Limb (tissue), 2 donors: Measurements from ENCODE around the gene PCSK7.

ENCODE experiments used
- DNase-seq, 2 donors: peaks; one replicate each; pipeline ENCODE4 v3.0.0-alpha.2; 2016; ENCODE audit errors: extremely low spot score in 2 of 2

Gene PCSK7

DNA sequence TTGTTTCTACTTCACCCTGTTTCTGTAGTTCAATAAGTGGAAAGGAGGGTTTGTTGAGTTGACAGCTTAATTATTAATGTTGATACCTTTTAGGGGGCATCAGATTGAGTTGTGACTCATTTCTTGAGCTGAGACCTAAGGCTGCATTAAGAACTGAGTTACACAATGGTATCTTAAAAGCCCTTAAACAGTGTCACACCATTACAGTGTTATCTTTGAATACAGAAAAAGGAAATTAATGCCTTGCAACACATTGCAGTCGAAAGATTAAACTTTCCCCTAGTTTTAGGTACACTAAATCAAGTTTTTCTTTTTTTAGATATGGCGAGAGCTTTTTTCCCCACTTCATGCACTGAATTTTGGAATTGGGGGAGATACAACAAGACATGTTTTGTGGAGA lies 71.0 kb downstream of the PCSK7 start:
- no peak for DNase-seq

DNA sequence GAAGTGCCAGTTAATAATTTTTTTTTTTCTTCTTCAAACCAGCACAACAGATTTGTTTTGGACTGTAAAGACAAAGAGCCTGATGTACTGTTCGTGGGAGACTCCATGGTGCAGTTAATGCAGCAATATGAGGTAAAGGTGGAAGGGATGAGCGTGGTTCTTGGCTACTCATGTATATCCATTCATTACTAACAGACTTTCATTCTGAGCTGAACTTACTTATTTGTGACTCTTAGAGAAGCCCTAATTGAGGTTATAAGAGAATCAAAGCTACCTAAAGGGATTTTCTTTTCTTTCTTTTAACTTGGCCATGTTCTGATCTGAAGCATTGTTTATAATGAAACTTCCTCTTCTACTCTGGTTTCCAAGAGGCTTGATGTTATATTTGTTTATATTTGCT lies 72.0 kb downstream of the PCSK7 start:
- no peak for DNase-seq

DNA sequence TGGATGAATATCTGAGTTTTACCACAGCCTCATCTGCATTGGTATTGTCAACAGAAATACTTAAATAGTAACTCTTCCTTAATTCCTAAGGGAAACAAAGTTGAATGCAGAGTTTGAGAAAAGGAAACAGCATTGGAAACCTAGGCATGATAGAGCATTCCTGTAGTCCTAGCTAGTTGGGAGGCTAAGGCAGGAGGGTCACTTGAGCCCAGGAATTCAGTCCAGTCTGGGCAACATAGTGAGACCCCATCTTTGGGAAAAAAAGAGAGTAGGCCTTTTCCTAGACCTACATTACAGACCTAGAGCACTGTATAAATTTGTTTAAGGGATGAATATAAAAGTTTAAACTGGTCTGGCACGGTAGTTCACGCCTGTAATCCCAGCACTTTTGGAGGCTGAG lies 74.4 kb downstream of the PCSK7 start:
- no peak for DNase-seq

DNA sequence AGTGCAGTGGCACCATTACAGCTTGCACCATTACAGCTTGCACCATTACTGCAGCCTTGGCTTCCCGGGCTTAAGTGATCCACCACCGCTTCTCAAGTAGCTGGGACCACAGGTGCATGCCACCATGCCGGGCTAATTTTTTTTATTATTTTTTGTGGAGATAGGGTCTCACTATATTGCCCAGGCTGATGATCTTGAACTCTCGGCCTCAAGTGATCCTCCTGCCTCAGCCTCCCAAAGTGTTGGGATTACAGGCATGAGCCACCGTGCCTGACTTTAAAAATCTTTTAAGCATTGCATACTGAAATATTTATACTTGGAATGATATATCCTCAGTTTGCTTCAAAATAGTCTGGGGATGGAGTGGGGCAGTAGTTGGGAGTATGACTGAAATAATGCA lies 77.4 kb downstream of the PCSK7 start:
- DNase-seq = no peak
